Epithelial cell of esophagus (primary cell): ENCODE measurements around the gene PPCDC.

Source experiments
- DNase-seq: peaks from one replicate; pipeline ENCODE4 v3.0.0; 2010; ENCODE audit warnings: low read depth
- H3K4me3 ChIP-seq: 2 replicates; pipeline ENCODE4 v1.5.1; 2011; ENCODE audit warnings: mild to moderate bottlenecking, low read length, control low read depth
- TF ChIP-seq, protein P1 (sequence below): IDR thresholded peaks from 2 replicates; pipeline ENCODE4 v1.5.1; 2011; ENCODE audit warnings: low read depth, mild to moderate bottlenecking, low read length, control low read depth, inconsistent platforms; ENCODE audit not compliant: insufficient read depth; ENCODE audit errors: missing control alignments

PPCDC gene

GRCh38 chr15:75030424-75030823 lies 7.0 kb downstream of the PPCDC start:
- DNase-seq, result no peak
- TF ChIP-seq, protein P1, sequence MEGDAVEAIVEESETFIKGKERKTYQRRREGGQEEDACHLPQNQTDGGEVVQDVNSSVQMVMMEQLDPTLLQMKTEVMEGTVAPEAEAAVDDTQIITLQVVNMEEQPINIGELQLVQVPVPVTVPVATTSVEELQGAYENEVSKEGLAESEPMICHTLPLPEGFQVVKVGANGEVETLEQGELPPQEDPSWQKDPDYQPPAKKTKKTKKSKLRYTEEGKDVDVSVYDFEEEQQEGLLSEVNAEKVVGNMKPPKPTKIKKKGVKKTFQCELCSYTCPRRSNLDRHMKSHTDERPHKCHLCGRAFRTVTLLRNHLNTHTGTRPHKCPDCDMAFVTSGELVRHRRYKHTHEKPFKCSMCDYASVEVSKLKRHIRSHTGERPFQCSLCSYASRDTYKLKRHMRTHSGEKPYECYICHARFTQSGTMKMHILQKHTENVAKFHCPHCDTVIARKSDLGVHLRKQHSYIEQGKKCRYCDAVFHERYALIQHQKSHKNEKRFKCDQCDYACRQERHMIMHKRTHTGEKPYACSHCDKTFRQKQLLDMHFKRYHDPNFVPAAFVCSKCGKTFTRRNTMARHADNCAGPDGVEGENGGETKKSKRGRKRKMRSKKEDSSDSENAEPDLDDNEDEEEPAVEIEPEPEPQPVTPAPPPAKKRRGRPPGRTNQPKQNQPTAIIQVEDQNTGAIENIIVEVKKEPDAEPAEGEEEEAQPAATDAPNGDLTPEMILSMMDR, result no peak
- H3K4me3 ChIP-seq, result no peak overlapping the region

DNA sequence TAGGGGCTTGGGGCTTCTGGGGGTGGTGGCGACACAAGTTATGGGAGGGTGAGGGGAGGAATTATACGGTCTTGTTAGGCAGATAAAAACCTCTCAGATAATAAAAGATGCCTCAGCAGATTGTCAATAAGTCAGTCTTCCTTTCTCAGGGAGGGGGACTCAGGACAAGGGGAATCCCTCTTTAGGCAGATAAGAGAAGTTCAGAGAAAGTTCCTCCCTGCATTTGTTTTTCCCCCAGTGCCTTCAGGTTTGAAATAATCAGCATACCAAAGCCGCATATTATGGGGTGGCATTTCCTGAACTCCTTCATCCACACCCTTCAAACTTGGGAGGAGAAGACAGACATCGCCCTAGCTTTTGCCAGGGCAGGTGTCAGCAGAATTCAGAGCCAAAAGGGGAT lies 8.5 kb downstream of the PPCDC start:
- no peak for DNase-seq
- TF ChIP-seq, protein P1, result no peak
- H3K4me3 ChIP-seq, result no peak overlapping the region

DNA sequence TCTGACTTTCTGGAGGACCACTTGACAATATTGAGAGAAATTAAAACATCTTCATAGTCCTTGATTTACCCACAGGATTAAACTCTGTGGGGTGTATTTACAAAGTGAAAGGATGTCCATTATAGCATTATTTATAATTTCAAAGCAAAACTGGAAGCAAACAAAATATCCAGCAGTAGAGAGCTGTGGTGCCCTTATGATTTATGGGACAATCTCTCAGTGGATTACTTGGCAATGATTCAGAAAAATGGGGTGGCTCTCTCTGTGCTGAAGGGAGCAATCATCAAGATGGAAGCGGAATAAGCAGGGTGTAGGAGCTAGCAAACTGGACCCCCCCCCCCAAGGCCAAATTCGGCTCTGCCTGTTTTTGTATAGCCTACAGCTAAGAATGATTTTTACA lies 9.0 kb downstream of the PPCDC start:
- TF ChIP-seq, protein P1, result no peak

DNA sequence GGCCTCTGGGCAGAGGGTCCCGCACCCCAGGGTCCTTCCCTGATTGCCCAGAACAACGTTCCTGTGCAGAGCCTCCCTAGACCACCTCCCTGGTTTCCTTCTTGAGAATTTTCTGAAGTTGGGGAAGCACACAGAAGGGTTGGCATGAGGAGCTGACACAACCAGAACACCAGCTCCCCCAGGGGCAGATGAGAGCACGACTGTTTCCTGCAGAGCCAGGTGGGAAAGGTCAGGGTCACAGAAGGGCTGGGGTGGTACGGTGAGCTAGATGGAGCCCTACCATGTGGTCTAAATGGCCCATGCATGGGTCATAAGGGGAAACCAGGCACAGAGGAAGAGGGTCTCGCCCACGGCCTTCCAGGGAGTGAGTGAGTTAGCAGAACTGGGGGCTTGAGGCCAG lies 10.4 kb downstream of the PPCDC start:
- H3K4me3 ChIP-seq, result no peak overlapping the region
- TF ChIP-seq, protein P1, result no peak
- DNase-seq, result no peak

More for the DNA sequence above, 9.0 kb downstream of the PPCDC start:
- no peak overlapping the region for H3K4me3 ChIP-seq
- DNase-seq, result no peak

- TF ChIP-seq, protein P1, result no peak
- no peak for DNase-seq
- H3K4me3 ChIP-seq, result no peak overlapping the region
These were observed 11.2 kb downstream of the PPCDC start for GRCh38 chr15:75034615-75035014.

GRCh38 chr15:75036212-75036616 lies 12.8 kb downstream of the PPCDC start:
- DNase-seq, result peak; percentile 88
- TF ChIP-seq, protein P1, result no peak
- H3K4me3 ChIP-seq, result no peak overlapping the region

DNA sequence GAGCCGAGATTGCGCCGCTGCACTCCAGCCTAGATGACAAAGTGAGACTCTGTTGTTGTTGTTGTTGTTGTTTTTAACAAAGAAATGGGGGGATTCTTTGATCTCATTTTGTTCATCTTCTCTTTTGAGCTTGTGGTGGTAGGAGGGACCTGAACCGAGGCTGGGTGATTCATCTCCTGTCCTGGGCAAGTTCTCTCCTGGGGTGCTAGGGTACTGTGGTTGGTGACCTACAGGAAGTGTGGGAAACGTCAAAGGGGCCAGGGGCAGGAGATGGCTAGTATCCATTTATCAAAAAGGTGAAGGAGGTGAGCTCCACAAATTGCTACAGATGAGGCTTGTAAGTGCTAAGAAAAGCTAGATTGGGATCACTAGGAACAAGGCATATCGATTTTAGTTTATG lies 14.3 kb downstream of the PPCDC start:
- no peak overlapping the region for H3K4me3 ChIP-seq
- no peak for DNase-seq
- TF ChIP-seq, protein P1, result no peak
